ENCODE data around the gene SAPCD2.

DNA sequence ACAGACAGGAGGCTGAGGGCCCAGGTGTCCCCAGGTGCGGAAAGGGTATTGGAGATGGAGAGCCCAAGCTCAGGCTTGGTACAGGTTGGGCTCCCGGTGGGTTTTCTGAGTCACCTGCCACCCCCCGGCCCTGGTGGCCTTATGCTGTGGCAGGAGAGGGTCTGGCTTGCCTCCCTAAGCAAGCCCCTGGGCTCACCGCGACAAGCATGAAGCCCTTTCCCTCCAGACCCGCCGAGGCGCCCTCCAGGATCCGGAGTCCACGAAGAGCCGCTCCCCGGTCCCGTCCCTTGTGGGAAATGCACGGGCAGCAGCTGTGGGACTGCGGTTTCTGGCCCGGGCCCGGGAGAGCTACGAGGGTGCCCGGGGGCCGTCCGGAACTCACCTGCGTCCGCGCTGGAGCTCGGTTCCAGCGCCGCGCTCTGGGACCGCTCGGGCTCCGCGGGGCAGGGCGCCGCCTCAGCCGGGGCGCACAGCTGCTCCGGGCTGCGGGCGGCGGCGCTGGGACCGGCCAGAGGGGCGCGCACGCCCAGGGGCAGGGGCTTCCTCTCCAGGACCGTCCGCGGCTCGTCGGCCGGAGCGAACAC is 757 bp downstream of the SAPCD2 start:
- TF ChIP-seq, protein P1, sequence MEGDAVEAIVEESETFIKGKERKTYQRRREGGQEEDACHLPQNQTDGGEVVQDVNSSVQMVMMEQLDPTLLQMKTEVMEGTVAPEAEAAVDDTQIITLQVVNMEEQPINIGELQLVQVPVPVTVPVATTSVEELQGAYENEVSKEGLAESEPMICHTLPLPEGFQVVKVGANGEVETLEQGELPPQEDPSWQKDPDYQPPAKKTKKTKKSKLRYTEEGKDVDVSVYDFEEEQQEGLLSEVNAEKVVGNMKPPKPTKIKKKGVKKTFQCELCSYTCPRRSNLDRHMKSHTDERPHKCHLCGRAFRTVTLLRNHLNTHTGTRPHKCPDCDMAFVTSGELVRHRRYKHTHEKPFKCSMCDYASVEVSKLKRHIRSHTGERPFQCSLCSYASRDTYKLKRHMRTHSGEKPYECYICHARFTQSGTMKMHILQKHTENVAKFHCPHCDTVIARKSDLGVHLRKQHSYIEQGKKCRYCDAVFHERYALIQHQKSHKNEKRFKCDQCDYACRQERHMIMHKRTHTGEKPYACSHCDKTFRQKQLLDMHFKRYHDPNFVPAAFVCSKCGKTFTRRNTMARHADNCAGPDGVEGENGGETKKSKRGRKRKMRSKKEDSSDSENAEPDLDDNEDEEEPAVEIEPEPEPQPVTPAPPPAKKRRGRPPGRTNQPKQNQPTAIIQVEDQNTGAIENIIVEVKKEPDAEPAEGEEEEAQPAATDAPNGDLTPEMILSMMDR (IDR thresholded peaks at IDR 0.05; ENCODE audit: poor library complexity, severe bottlenecking): no peak
- TF ChIP-seq, protein P2, sequence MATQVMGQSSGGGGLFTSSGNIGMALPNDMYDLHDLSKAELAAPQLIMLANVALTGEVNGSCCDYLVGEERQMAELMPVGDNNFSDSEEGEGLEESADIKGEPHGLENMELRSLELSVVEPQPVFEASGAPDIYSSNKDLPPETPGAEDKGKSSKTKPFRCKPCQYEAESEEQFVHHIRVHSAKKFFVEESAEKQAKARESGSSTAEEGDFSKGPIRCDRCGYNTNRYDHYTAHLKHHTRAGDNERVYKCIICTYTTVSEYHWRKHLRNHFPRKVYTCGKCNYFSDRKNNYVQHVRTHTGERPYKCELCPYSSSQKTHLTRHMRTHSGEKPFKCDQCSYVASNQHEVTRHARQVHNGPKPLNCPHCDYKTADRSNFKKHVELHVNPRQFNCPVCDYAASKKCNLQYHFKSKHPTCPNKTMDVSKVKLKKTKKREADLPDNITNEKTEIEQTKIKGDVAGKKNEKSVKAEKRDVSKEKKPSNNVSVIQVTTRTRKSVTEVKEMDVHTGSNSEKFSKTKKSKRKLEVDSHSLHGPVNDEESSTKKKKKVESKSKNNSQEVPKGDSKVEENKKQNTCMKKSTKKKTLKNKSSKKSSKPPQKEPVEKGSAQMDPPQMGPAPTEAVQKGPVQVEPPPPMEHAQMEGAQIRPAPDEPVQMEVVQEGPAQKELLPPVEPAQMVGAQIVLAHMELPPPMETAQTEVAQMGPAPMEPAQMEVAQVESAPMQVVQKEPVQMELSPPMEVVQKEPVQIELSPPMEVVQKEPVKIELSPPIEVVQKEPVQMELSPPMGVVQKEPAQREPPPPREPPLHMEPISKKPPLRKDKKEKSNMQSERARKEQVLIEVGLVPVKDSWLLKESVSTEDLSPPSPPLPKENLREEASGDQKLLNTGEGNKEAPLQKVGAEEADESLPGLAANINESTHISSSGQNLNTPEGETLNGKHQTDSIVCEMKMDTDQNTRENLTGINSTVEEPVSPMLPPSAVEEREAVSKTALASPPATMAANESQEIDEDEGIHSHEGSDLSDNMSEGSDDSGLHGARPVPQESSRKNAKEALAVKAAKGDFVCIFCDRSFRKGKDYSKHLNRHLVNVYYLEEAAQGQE (IDR thresholded peaks at IDR 0.05; ENCODE audit: borderline replicate concordance): no peak
- TF ChIP-seq EZH2 (IDR thresholded peaks at IDR 0.05; ENCODE audit: borderline replicate concordance, insufficient read depth, low read length, poor library complexity, severe bottlenecking) (no peak), RAD21 (conservative IDR thresholded peaks at IDR 0.05) (no peak), EP300 (conservative IDR thresholded peaks at IDR 0.05; ENCODE audit: poor library complexity, severe bottlenecking) (no peak), MXI1 (conservative IDR thresholded peaks at IDR 0.05; ENCODE audit: poor library complexity, severe bottlenecking) (no peak), POLR2AphosphoS5 (IDR thresholded peaks at IDR 0.05) (no peak), TAF1 (IDR thresholded peaks at IDR 0.05; ENCODE audit: low read depth) (no peak)
